ENCODE data around the gene CCL19. TPM values are rescaled to one million over a fixed set of nuclear protein-coding genes. Genes with fewer than 3 reads are reported as not detected.

The CCL19 gene
- total and polyA plus RNA-seq, 2 of the 8 experiments (the other 6 are each of a cell fraction or from before 2014, with no cell fraction given), result not detected

- TF ChIP-seq USF2 (IDR thresholded peaks at IDR 0.05; ENCODE audit: low read length) (peak; percentile 98), YY1 (IDR thresholded peaks at IDR 0.05; ENCODE audit: low read depth, low read length) (0 out of 2 replicates have a peak, but pooled peaks have one; percentile 55), JUND (IDR thresholded peaks at IDR 0.05; ENCODE audit: low read length) (0 out of 2 replicates have a peak, but pooled peaks have one; percentile 16), BRCA1 (IDR thresholded peaks at IDR 0.05; ENCODE audit: low read depth, low read length) (no peak), SAP30 (IDR thresholded peaks at IDR 0.05; ENCODE audit: insufficient read depth, insufficient replicate concordance, low read length) (no peak), RFX5 (IDR thresholded peaks at IDR 0.05; ENCODE audit: borderline replicate concordance, low read depth, low read length) (no peak), KDM4A (IDR thresholded peaks at IDR 0.05; ENCODE audit: low read depth, low read length, severe bottlenecking) (peak; percentile 86), EGR1 (IDR thresholded peaks at IDR 0.05; ENCODE audit: borderline replicate concordance, low read depth, low read length) (no peak), CHD1 (IDR thresholded peaks at IDR 0.05; ENCODE audit: low read depth, low read length) (no peak), MAFK (IDR thresholded peaks at IDR 0.05; ENCODE audit: low read depth, low read length) (no peak), TAF7 (optimal IDR thresholded peaks at IDR 0.05; ENCODE audit: borderline replicate concordance, low read depth, low read length) (no peak), CBX5 (IDR thresholded peaks at IDR 0.05; ENCODE audit: low read depth, low read length) (no peak), TBP (IDR thresholded peaks at IDR 0.05; ENCODE audit: low read depth, low read length) (peak; percentile 62), PHF8 (conservative IDR thresholded peaks at IDR 0.05; ENCODE audit: low read depth, low read length) (peak; percentile 63), NANOG (IDR thresholded peaks at IDR 0.05; ENCODE audit: insufficient read depth, low read depth, low read length, poor library complexity, severe bottlenecking) (no peak), POU5F1 (IDR thresholded peaks at IDR 0.05; ENCODE audit: low read depth, low read length) (no peak), RXRA (IDR thresholded peaks at IDR 0.05; ENCODE audit: insufficient read depth, low read depth, low read length) (no peak), JUN (IDR thresholded peaks at IDR 0.05; ENCODE audit: low read depth, low read length) (no peak), SP4 (IDR thresholded peaks at IDR 0.05; ENCODE audit: low read length) (no peak), ASH2L (IDR thresholded peaks at IDR 0.05; ENCODE audit: low read length) (peak; percentile 85), RBBP5 (IDR thresholded peaks at IDR 0.05; ENCODE audit: borderline replicate concordance, low read depth, low read length) (peak; percentile 88)
- TF ChIP-seq, protein P1, sequence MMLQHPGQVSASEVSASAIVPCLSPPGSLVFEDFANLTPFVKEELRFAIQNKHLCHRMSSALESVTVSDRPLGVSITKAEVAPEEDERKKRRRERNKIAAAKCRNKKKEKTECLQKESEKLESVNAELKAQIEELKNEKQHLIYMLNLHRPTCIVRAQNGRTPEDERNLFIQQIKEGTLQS (IDR thresholded peaks at IDR 0.05; ENCODE audit: insufficient read depth, low read depth, low read length), result peak; percentile 93
Observed at GRCh38 chr9:34646211-34647083, 44.6 kb downstream of the CCL19 start, which contains the start of gene GALT (continued).
